H9 (cell line): ENCODE results near the gene XG. TPM values are rescaled to one million over a fixed set of nuclear protein-coding genes. Genes with fewer than 3 reads are reported as not detected.
A peak's percentile ranks its signal among the peaks of the same experiment; 100 is the strongest.
"Not testable (repeated sequence)": the region's sequence is repeated elsewhere in the genome, so short reads cannot be mapped to it uniquely, and the experiment has no call there.

Experiments
- DNase-seq: peaks from one replicate; pipeline ENCODE4 v3.0.0-alpha.2; 2017
- H2AFZ ChIP-seq: one replicate; pipeline ENCODE4 v1.6.1; 2013; ENCODE audit warnings: mild to moderate bottlenecking, low read length, control low read depth, moderate library complexity
- H2AK5ac ChIP-seq: 2 replicates; pipeline ENCODE4 v1.6.1; 2013; ENCODE audit warnings: low read length, control low read depth, mixed read lengths; ENCODE audit not compliant: insufficient read length
- H2BK120ac ChIP-seq: one replicate; pipeline ENCODE4 v1.6.1; 2013; ENCODE audit warnings: low read depth, mild to moderate bottlenecking, low read length, control low read depth, inconsistent platforms; ENCODE audit not compliant: poor library complexity, severe bottlenecking
- H2BK12ac ChIP-seq: 2 replicates; pipeline ENCODE4 v1.6.1; 2013; ENCODE audit warnings: low read length, control low read depth, mixed read lengths, low read depth; ENCODE audit not compliant: insufficient read length
- H2BK15ac ChIP-seq: 2 replicates; pipeline ENCODE4 v1.6.1; 2013; ENCODE audit warnings: low read depth, low read length, control low read depth
- H2BK20ac ChIP-seq: one replicate; pipeline ENCODE4 v1.6.1; 2013; ENCODE audit warnings: low read depth, mild to moderate bottlenecking, low read length, control low read depth, inconsistent platforms; ENCODE audit not compliant: poor library complexity, severe bottlenecking
- H2BK5ac ChIP-seq: 2 replicates; pipeline ENCODE4 v1.6.1; 2013; ENCODE audit warnings: low read length, control low read depth, mixed read lengths; ENCODE audit not compliant: insufficient read length
- H3K14ac ChIP-seq: 2 replicates; pipeline ENCODE4 v1.6.1; 2013; ENCODE audit warnings: low read length, control low read depth; ENCODE audit not compliant: insufficient read depth
- H3K18ac ChIP-seq: 2 replicates; pipeline ENCODE4 v1.6.1; 2013; ENCODE audit warnings: low read depth, mild to moderate bottlenecking, mixed read lengths, low read length, control low read depth; ENCODE audit not compliant: insufficient read length
- H3K23ac ChIP-seq: 2 replicates; pipeline ENCODE4 v1.6.1; 2013; ENCODE audit warnings: low read length, control low read depth, mixed read lengths, low read depth; ENCODE audit not compliant: insufficient read length
- H3K23me2 ChIP-seq: 2 replicates; pipeline ENCODE4 v1.6.1; 2013; ENCODE audit warnings: low read depth, mild to moderate bottlenecking, mixed read lengths, low read length, control low read depth; ENCODE audit not compliant: insufficient read length, poor library complexity, severe bottlenecking
- H3K27ac ChIP-seq: 2 replicates; pipeline ENCODE4 v1.5.1; 2013; ENCODE audit warnings: low read length, control low read depth, mixed read lengths, low read depth; ENCODE audit not compliant: insufficient read length
- H3K27me3 ChIP-seq: 2 replicates; pipeline ENCODE4 v1.6.1; 2013; ENCODE audit warnings: low read length, control low read depth, inconsistent platforms; ENCODE audit not compliant: insufficient read depth
- H3K4ac ChIP-seq: 2 replicates; pipeline ENCODE4 v1.6.1; 2013; ENCODE audit warnings: low read depth, mild to moderate bottlenecking, control low read depth, inconsistent platforms, low read length, moderate library complexity
- H3K4me1 ChIP-seq: 2 replicates; pipeline ENCODE4 v1.6.1; 2013; ENCODE audit warnings: low read length, control low read depth, inconsistent platforms; ENCODE audit not compliant: insufficient read depth
- H3K4me2 ChIP-seq: 2 replicates; pipeline ENCODE4 v1.6.1; 2013; ENCODE audit warnings: low read length, control low read depth, mixed read lengths; ENCODE audit not compliant: insufficient read length, insufficient read depth
- H3K56ac ChIP-seq: 2 replicates; pipeline ENCODE4 v1.6.1; 2013; ENCODE audit warnings: low read depth, mild to moderate bottlenecking, mixed read lengths, low read length, control low read depth; ENCODE audit not compliant: insufficient read length
- H3K79me1 ChIP-seq: 2 replicates; pipeline ENCODE4 v1.6.1; 2013; ENCODE audit warnings: low read depth, mild to moderate bottlenecking, moderate library complexity, low read length, control low read depth, inconsistent platforms; ENCODE audit not compliant: insufficient read depth, poor library complexity, severe bottlenecking
- H3K79me2 ChIP-seq: 2 replicates; pipeline ENCODE4 v1.6.1; 2013; ENCODE audit warnings: low read length, control low read depth, inconsistent platforms; ENCODE audit not compliant: insufficient read depth
- H3K9ac ChIP-seq: 2 replicates; pipeline ENCODE4 v1.6.1; 2013; ENCODE audit warnings: low read length, control low read depth, mixed read lengths; ENCODE audit not compliant: insufficient read length; ENCODE audit errors: extremely low read depth
- H3K9me3 ChIP-seq: one replicate; pipeline ENCODE4 v1.6.1; 2013; ENCODE audit warnings: low read depth, low read length, inconsistent platforms; ENCODE audit not compliant: control insufficient read depth
- H3T11ph ChIP-seq: one replicate; pipeline ENCODE4 v1.6.1; 2013; ENCODE audit warnings: mild to moderate bottlenecking, low read length, control low read depth, inconsistent platforms
- H4K20me1 ChIP-seq: one replicate; pipeline ENCODE4 v1.6.1; 2013; ENCODE audit not compliant: control insufficient read depth, insufficient read length, insufficient read depth
- H4K5ac ChIP-seq: 2 replicates; pipeline ENCODE4 v1.6.1; 2013; ENCODE audit warnings: low read depth, mild to moderate bottlenecking, mixed read lengths, low read length, control low read depth; ENCODE audit not compliant: insufficient read length
- H4K8ac ChIP-seq: replicated peaks from 2 replicates; pipeline ENCODE4 v1.6.1; 2013; ENCODE audit warnings: low read length, control low read depth, mixed read lengths, low read depth; ENCODE audit not compliant: insufficient read length
- H4K91ac ChIP-seq: 2 replicates; pipeline ENCODE4 v1.6.1; 2013; ENCODE audit warnings: low read depth, mild to moderate bottlenecking, moderate library complexity, mixed read lengths, low read length, control low read depth; ENCODE audit not compliant: insufficient read length
- H3K27ac Mint-ChIP-seq, 3 experiments: 2 replicates in 2 of 3; 3 replicates in 1 of 3; pipeline ENCODE4 v1.8.0; 2020 to 2021; ENCODE audit warnings: mixed read lengths in 3 of 3, mild to moderate bottlenecking in 1 of 3, moderate library complexity in 1 of 3
- H3K27me3 Mint-ChIP-seq: 2 replicates; pipeline ENCODE4 v1.8.0; 2021; ENCODE audit warnings: low read depth, mild to moderate bottlenecking, moderate library complexity, mixed read lengths
- H3K36me3 Mint-ChIP-seq, 3 experiments: 2 replicates in 2 of 3; 3 replicates in 1 of 3; pipeline ENCODE4 v1.8.0; 2020 to 2021; ENCODE audit warnings: low read depth in 3 of 3, mixed read lengths in 3 of 3; ENCODE audit not compliant: insufficient read depth in 1 of 3
- H3K4me1 Mint-ChIP-seq, 2 experiments: 2 replicates each; pipeline ENCODE4 v1.8.0; 2020; ENCODE audit warnings: mixed read lengths in 2 of 2
- H3K4me3 Mint-ChIP-seq, 2 experiments: 2 replicates in 1 of 2; 3 replicates in 1 of 2; pipeline ENCODE4 v1.8.0; 2020 to 2021; ENCODE audit warnings: mild to moderate bottlenecking in 2 of 2, mixed read lengths in 2 of 2, moderate library complexity in 1 of 2
- H3K9me3 Mint-ChIP-seq, 2 experiments: 2 replicates in 1 of 2; 3 replicates in 1 of 2; pipeline ENCODE4 v1.8.0; 2020; ENCODE audit warnings: mild to moderate bottlenecking in 2 of 2, mixed read lengths in 2 of 2, moderate library complexity in 1 of 2
- CTCF ChIP-seq: fragments of 200-600 bp; sonication (generic); conservative IDR thresholded peaks from 3 replicates; pipeline ENCODE4 v1.8.0; 2021; ENCODE audit warnings: antibody characterized with exemption, mild to moderate bottlenecking
- WGBS: extraction: QIAGEN DNeasy Blood & Tissue Kit; methylation state at CpG from one replicate; pipeline ENCODE4 v1.1.7; 2013; ENCODE audit warnings: missing lambda C conversion rate, low lambda C conversion rate, mixed read lengths; ENCODE audit not compliant: insufficient read length; ENCODE audit errors: extremely low coverage; 5-methylcytosine and 5-hydroxymethylcytosine counted together
- total RNA-seq: library from RNA; stranded (reverse); gene quantifications from 2 replicates; pipeline ENCODE4 v1.2.1, GENCODE V29; 2021

XG gene
- total RNA-seq, 1 experiment from 2014 or later = 1.1 TPM

- H3K9me3 Mint-ChIP-seq = peaks cover 0 to 3% of the 10 kb centered on the region in 2 experiments; a peak in 1 of 5 replicates
- no peak overlapping the region for H3K4me3 Mint-ChIP-seq
- H3K4me2 ChIP-seq = no peak overlapping the region
- no CpG with 5 or more reads among the region's 20 CpGs for WGBS
- H2BK20ac ChIP-seq = no peak overlapping the region
- no peaks in the 10 kb centered on the region for H3K4me1 ChIP-seq
- no peak overlapping the region for H2BK5ac ChIP-seq
- H3K27ac ChIP-seq = no peak overlapping the region
- no peak overlapping the region for H2AK5ac ChIP-seq
- H3K9ac ChIP-seq = no peak overlapping the region
- no peak overlapping the region for H4K8ac ChIP-seq
- peak overlapping the region in 2 of 3 experiments; percentile 12 to 81; a peak in 1 of 7 replicates for H3K27ac Mint-ChIP-seq
- no peaks in the 10 kb centered on the region for H3K27me3 Mint-ChIP-seq
- no peak for DNase-seq
- no peaks in the 10 kb centered on the region for H3K27me3 ChIP-seq
- no peaks in the 10 kb centered on the region for H3K4me1 Mint-ChIP-seq
- H3T11ph ChIP-seq = no peak overlapping the region
- H3K79me1 ChIP-seq = no peaks in the 10 kb centered on the region
- no peak overlapping the region for H4K5ac ChIP-seq
- H4K91ac ChIP-seq = no peak overlapping the region
- no peak overlapping the region for H2BK15ac ChIP-seq
- no peak overlapping the region for H2AFZ ChIP-seq
- H3K9me3 ChIP-seq = no peaks in the 10 kb centered on the region
- H3K36me3 Mint-ChIP-seq = peaks cover 40 to 65% (median 55%) of the 10 kb centered on the region in 3 experiments
- TF ChIP-seq CTCF = no peak
- H2BK120ac ChIP-seq = no peak overlapping the region
- H3K79me2 ChIP-seq = no peaks in the 10 kb centered on the region
- no peaks in the 10 kb centered on the region for H4K20me1 ChIP-seq
- no peaks in the 10 kb centered on the region for H3K23me2 ChIP-seq
- no peak overlapping the region for H3K23ac ChIP-seq
- H3K56ac ChIP-seq = no peak overlapping the region
- H3K18ac ChIP-seq = no peak overlapping the region
- no peak overlapping the region for H3K14ac ChIP-seq
- H2BK12ac ChIP-seq = no peak overlapping the region
- H3K4ac ChIP-seq = no peak overlapping the region
Measured at GRCh38 chrX:2723286-2723879, 28.5 kb upstream of the XG start.

- H3K4me2 ChIP-seq, H2BK12ac ChIP-seq, H3K14ac ChIP-seq, H3K4me3 Mint-ChIP-seq, H3K9me3 Mint-ChIP-seq, H3K79me2 ChIP-seq, H3K9me3 ChIP-seq, H3K23me2 ChIP-seq, H4K5ac ChIP-seq, H4K8ac ChIP-seq, H2BK5ac ChIP-seq, H3K18ac ChIP-seq, DNase-seq, H3K79me1 ChIP-seq, H3K27me3 ChIP-seq, H4K91ac ChIP-seq, H3K56ac ChIP-seq, H3K4me1 Mint-ChIP-seq, H2AFZ ChIP-seq, H4K20me1 ChIP-seq, H3K4me1 ChIP-seq, H3K27ac ChIP-seq, H3T11ph ChIP-seq, H2BK120ac ChIP-seq, H3K27me3 Mint-ChIP-seq, H3K23ac ChIP-seq, H2BK20ac ChIP-seq, H3K9ac ChIP-seq, H2AK5ac ChIP-seq, H3K4ac ChIP-seq, H2BK15ac ChIP-seq: not testable (repeated sequence)
- WGBS = no CpG with 5 or more reads among the region's 11 CpGs
- Mint-ChIP-seq H3K27ac (peak overlapping the region in 1 of 3 experiments; percentile 62; a peak in 1 of 7 replicates), H3K36me3 (peaks cover 40 to 61% (median 48%) of the 10 kb centered on the region in 3 experiments; a peak in 6 of 7 replicates)
Measured at GRCh38 chrX:2727264-2727663, 24.6 kb upstream of the XG start.
